Lower leg skin (tissue), 3 donors: ENCODE results near the gene DMGDH.

Source experiments
- CTCF ChIP-seq, 3 donors: fragments of 450-650 bp; IDR thresholded peaks; one replicate each; pipeline ENCODE4 v1.5.1; 2016; ENCODE audit warnings: antibody characterized with exemption in 3 of 3, mild to moderate bottlenecking in 3 of 3, moderate library complexity in 2 of 3
- POLR2A ChIP-seq, 2 donors: fragments of 450-650 bp; IDR thresholded peaks; one replicate each; pipeline ENCODE4 v1.6.1; 2016 to 2017; ENCODE audit warnings: antibody characterized with exemption in 2 of 2, mild to moderate bottlenecking in 1 of 2, moderate library complexity in 1 of 2

DNA sequence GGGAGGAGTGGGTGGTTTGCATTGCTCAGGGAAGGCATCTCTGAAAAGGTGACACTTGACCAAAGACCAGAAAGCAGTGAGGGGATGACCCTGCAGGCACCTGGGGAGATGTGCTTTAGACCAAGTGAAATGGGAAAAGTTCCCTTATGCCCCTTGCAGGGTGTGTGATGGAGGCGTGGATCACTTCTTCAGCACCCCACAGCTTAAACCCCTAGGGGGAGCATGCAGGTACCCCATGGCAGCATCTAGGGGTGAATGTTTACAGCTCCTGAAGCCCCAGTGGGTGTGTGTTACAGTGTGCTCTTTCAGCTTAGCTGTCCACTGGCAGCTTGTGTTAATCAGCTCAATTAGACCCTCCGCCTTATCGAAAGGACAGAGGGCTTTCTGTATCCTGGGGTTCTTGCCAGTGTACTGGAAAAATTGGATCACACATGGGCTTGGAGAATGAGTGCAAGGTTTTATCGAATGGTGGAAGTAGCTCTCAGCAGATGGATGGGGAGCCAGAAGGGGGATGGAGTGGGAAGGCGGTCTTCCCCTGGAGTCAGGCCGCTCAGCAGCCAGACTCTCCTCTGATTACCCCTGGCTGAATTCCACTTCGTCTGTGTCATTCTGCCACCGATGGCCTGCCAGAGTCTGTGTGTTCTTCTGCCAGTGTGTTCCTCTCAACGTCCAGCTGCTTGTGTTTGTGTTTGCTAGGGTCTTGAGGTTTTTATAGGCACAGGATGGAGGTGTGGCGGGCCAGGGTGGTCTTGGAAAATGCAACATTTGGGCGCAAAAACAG lies 6.4 kb upstream of the DMGDH start:
- no peak for TF ChIP-seq CTCF (IDR thresholded peaks at IDR 0.05)
- TF ChIP-seq POLR2A (IDR thresholded peaks at IDR 0.05): no peak
